Stimulated activated CD4-positive, alpha-beta T cell treated with anti-CD3 and anti-CD28 coated beads, Interleukin-2, amount 100 ng/mL, for 48 hours (primary cell): ENCODE data around the gene S100A10.
A peak's percentile ranks its signal among the peaks of the same experiment; 100 is the strongest.

Experiments used
- DNase-seq, 2 donors: peaks; one replicate each; pipeline ENCODE4 v3.0.0-alpha.2; 2020

Gene S100A10

GRCh38 chr1:151960780-151961513 is 32.7 kb downstream of the S100A10 start:
- DNase-seq: no peak

GRCh38 chr1:151958959-151959358 is 34.7 kb downstream of the S100A10 start:
- no peak for DNase-seq

GRCh38 chr1:151956957-151957497 is 36.6 kb downstream of the S100A10 start:
- no peak for DNase-seq

- DNase-seq: no peak
Observed at GRCh38 chr1:151953409-151954094, 40.1 kb downstream of the S100A10 start.

GRCh38 chr1:151952811-151953210 is 40.8 kb downstream of the S100A10 start:
- DNase-seq: no peak

- DNase-seq: no peak
Observed at GRCh38 chr1:151949371-151950193, 44.1 kb downstream of the S100A10 start.

- no peak for DNase-seq
Observed at GRCh38 chr1:151948506-151948905, 45.2 kb downstream of the S100A10 start.

- DNase-seq: no peak
Observed at GRCh38 chr1:151947140-151947539, 46.5 kb downstream of the S100A10 start.

GRCh38 chr1:151945725-151946722 is 47.6 kb downstream of the S100A10 start:
- peak; percentile 51 to 65 for DNase-seq

- no peak for DNase-seq
Observed at GRCh38 chr1:151944857-151945575, 48.6 kb downstream of the S100A10 start.

GRCh38 chr1:151944126-151944856 is 49.4 kb downstream of the S100A10 start:
- no peak for DNase-seq

GRCh38 chr1:151943591-151943990 is 50.1 kb downstream of the S100A10 start:
- no peak for DNase-seq

- no peak for DNase-seq
Observed at GRCh38 chr1:151942882-151943281, 50.8 kb downstream of the S100A10 start.

GRCh38 chr1:151940541-151940940 is 53.1 kb downstream of the S100A10 start:
- DNase-seq: no peak

GRCh38 chr1:151939779-151940178 is 53.9 kb downstream of the S100A10 start:
- no peak for DNase-seq

GRCh38 chr1:151939141-151939540 is 54.5 kb downstream of the S100A10 start:
- no peak for DNase-seq

GRCh38 chr1:151936653-151937052 is 57.0 kb downstream of the S100A10 start:
- DNase-seq: no peak

- no peak for DNase-seq
Observed at GRCh38 chr1:151935894-151936602, 57.6 kb downstream of the S100A10 start.

GRCh38 chr1:151935154-151935553 is 58.5 kb downstream of the S100A10 start:
- no peak for DNase-seq

GRCh38 chr1:151934048-151934493 is 59.6 kb downstream of the S100A10 start:
- DNase-seq: peak; percentile 34 to 47
